KOPT-K1 (cell line): Measurements from ENCODE around the gene TAGAP.
"Not testable (repeated sequence)": the region's sequence is repeated elsewhere in the genome, so short reads cannot be mapped to it uniquely, and the experiment has no call there.

Source experiments
- H3K27ac ChIP-seq: fragments of 200-600 bp; sonication (generic); 2 replicates; pipeline ENCODE4 v1.5.1; 2016; ENCODE audit warnings: antibody characterized with exemption, mild to moderate bottlenecking, low read depth, low read length; ENCODE audit not compliant: poor library complexity, severe bottlenecking
- H3K36me3 ChIP-seq: fragments of 200-600 bp; sonication (generic); 2 replicates; pipeline ENCODE4 v1.5.1; 2017; ENCODE audit warnings: antibody characterized with exemption, mild to moderate bottlenecking, low read length, moderate library complexity; ENCODE audit not compliant: insufficient read depth
- H3K9me3 ChIP-seq: fragments of 200-600 bp; sonication (generic); 2 replicates; pipeline ENCODE4 v1.5.1; 2017; ENCODE audit warnings: antibody characterized with exemption, low read length, mild to moderate bottlenecking; ENCODE audit not compliant: insufficient read depth, poor library complexity, severe bottlenecking

Gene TAGAP

DNA sequence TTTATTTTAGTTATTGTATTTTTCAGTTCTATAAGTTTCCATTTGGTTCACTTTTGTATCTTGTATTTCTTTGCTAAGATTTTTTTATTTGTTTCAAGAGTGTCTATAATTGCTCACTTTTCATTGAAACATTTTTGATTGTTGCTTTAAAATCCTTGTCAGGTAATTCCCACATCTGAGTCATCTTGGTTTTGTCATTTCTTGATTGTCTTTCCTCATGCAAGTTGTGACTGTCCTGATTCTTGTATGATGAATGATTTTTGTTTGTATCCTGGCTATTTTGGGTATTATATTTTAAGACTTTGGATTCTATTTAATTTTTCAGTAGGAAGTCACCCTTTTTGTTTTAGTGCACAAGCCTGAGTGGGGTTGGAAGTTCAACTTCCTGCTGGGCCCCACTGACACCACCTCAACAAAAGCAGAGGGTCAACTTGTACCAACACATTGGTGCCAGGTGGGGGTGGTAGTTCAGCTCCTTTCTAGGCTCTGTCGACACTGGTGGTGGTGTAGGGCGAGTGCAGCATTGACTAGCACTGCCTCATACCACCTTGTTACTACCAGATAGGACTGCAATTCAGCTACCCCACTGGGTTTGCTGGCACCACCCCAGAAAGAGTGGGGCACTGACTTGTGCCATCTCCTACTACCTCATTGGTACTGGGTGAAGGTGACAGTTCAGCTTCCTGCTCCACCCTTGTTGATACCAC lies 53.6 kb downstream of the TAGAP start:
- Histone ChIP-seq H3K9me3 (peaks cover 7% of the 10 kb centered on the region), H3K36me3 (no peaks in the 10 kb centered on the region), H3K27ac (no peak overlapping the region)

DNA sequence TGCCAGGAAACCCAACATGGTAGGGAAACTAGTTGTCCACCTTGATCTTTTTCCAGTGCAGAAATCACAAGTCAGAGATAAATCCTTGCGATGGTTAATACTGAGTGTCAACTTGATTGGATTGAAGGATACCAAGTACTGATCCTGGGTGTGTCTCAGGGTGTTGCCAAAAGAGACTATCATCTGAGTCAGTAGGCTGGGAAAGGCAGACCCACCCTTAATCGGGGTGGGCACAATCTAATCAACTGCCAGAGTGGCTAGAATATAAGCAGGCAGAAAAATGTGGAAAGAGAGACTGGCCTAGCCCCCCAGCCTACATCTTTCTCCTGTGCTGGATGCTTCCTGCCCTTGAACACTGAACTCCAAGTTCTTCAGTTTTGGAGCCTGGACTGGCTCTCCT lies 55.1 kb downstream of the TAGAP start:
- H3K36me3 ChIP-seq, H3K9me3 ChIP-seq: not testable (repeated sequence)

DNA sequence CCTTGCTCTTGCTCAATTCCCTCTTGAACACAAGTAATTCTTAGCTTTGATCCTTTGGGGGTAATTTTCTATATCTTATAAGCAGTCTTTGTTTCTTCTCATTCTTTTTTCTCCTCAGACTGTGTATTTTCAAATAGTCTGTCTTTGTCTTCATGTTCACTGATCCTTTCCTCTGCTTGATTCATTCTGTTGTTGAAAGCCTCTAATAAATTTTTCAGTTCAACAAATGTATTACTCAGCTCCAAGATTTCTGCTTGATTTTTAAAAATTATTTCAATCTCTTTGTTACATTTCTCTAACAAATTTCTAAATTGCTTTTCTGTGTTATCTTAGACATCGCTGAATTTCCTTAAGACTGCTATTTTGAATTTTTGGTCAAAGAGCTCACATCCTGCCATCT lies 56.3 kb downstream of the TAGAP start:
- Histone ChIP-seq H3K27ac (no peak overlapping the region), H3K36me3 (no peaks in the 10 kb centered on the region), H3K9me3 (peaks cover 7% of the 10 kb centered on the region)

More for the DNA sequence above, 55.1 kb downstream of the TAGAP start:
- not testable (repeated sequence) for H3K27ac ChIP-seq

DNA sequence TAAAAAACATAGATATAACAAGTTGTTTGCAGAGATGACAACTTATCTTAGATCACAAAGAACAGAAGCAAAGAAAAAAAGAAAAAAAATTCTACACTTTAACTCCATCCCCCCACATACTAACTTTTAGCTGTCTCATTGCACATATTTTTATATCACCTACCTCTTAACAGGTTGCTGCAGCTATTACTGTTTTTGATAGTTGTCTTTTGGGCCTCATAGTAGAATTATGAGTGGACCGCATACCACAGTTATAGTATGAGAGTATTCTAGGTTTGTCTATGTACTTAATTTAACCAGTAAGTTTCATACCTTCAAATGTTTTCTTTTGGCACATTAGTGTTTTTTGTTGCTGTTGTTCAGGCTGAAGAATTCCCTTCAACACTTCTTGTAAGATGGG lies 57.1 kb downstream of the TAGAP start:
- H3K27ac ChIP-seq, result no peak overlapping the region
- H3K36me3 ChIP-seq, result no peaks in the 10 kb centered on the region
- peaks cover 7% of the 10 kb centered on the region for H3K9me3 ChIP-seq
